Hepatocyte (in vitro differentiated cells): ENCODE results near the gene USP22.

Experiments
- EZH2 ChIP-seq: fragments of 200-600 bp; sonication (generic); IDR thresholded peaks from 2 replicates; pipeline ENCODE4 v1.6.1; 2016; ENCODE audit warnings: antibody characterized with exemption, mild to moderate bottlenecking, borderline replicate concordance
- EZH2phosphoT487 ChIP-seq: fragments of 200-600 bp; sonication (generic); IDR thresholded peaks from one replicate; pipeline ENCODE4 v1.6.1; 2018; ENCODE audit warnings: antibody characterized with exemption, mild to moderate bottlenecking, low read depth, moderate library complexity; ENCODE audit not compliant: unreplicated experiment, severe bottlenecking
- TF ChIP-seq, protein P1 (sequence below): fragments of 200-600 bp; sonication (generic); IDR thresholded peaks from 2 replicates; pipeline ENCODE4 v1.5.1; 2016; ENCODE audit warnings: antibody characterized with exemption, mild to moderate bottlenecking; ENCODE audit not compliant: poor library complexity

DNA sequence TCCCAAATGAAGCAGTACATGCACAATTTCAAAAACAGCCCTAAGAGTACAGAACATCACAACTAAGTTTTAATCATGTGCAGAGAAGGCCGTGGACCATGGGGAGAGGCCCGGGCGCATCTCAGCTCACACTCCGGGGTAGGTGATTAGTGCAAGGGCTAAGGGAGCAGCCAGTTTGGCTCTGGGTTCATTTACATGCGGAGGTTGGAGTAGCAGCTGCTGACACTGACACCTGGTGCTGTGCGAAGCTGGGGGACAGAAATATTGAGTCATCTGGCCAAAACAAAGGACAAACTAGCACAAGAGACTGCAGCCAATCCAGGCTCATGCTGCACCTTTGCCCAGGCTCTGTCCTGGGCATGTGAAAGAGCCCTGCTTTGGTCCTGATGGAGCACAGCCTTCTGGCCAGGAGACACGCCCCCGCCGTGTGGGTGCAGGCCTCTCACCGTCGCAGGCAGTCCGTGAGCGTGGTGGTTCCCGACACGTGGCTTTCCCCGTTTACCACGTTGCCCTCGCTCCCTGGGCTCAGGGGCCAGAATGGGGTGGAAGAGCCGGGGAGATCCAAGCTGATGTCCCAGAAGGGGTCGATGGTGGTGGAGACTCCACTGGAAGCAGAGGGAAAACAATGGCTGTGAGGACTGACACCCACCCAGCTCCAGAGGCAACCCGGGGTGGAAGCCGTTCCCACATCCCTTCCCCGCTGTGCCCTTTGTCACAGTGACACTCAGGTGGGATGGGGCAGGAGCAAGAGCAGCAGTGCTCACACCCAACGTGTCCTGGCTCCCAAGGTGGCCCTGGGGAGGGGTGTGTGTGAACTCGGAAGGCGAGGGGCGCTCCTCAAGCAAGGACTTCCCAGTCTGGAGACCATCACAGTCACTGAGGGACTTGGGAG, 31.9 kb downstream of the USP22 start:
- TF ChIP-seq, protein P1, sequence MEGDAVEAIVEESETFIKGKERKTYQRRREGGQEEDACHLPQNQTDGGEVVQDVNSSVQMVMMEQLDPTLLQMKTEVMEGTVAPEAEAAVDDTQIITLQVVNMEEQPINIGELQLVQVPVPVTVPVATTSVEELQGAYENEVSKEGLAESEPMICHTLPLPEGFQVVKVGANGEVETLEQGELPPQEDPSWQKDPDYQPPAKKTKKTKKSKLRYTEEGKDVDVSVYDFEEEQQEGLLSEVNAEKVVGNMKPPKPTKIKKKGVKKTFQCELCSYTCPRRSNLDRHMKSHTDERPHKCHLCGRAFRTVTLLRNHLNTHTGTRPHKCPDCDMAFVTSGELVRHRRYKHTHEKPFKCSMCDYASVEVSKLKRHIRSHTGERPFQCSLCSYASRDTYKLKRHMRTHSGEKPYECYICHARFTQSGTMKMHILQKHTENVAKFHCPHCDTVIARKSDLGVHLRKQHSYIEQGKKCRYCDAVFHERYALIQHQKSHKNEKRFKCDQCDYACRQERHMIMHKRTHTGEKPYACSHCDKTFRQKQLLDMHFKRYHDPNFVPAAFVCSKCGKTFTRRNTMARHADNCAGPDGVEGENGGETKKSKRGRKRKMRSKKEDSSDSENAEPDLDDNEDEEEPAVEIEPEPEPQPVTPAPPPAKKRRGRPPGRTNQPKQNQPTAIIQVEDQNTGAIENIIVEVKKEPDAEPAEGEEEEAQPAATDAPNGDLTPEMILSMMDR, result no peak
- TF ChIP-seq EZH2 (no peak), EZH2phosphoT487 (no peak)
